Activated naive CD4-positive, alpha-beta T cell treated with anti-CD3 and anti-CD28 coated beads, Interleukin-2, amount 50 U/mL, for 72 hours (primary cell): ENCODE results near the gene PDK1. TPM values are rescaled to one million over a fixed set of nuclear protein-coding genes. Genes with fewer than 3 reads are reported as not detected.
A peak's percentile ranks its signal among the peaks of the same experiment; 100 is the strongest.
"Not testable (repeated sequence)": the region's sequence is repeated elsewhere in the genome, so short reads cannot be mapped to it uniquely, and the experiment has no call there.

Experiments
- ATAC-seq, 2 donors: fragments of 150-1000 bp; cut with Tn5 transposase; 2 replicates each; pipeline ENCODE4 v1.10.0; 2021; ENCODE audit warnings: mild to moderate bottlenecking in 2 of 2, moderate library complexity in 2 of 2
- DNase-seq, 2 donors: peaks; one replicate each; pipeline ENCODE4 v3.0.0; 2021 to 2022; ENCODE audit warnings: low spot score in 2 of 2
- H3K27ac Mint-ChIP-seq, 2 donors: one replicate each; pipeline ENCODE4 v1.8.0; 2022; ENCODE audit warnings: mild to moderate bottlenecking in 2 of 2, mixed read lengths in 2 of 2
- H3K36me3 Mint-ChIP-seq, 2 donors: one replicate each; pipeline ENCODE4 v1.8.0; 2022; ENCODE audit warnings: mixed read lengths in 2 of 2
- H3K9me3 Mint-ChIP-seq, 2 donors: one replicate each; pipeline ENCODE4 v1.8.0; 2022; ENCODE audit warnings: mixed read lengths in 2 of 2
- total RNA-seq, 2 donors: library from RNA; stranded (reverse); gene quantifications; one replicate each; pipeline ENCODE4 v1.2.3, GENCODE V29; 2022

The PDK1 gene
- total RNA-seq, 2 donors from 2014 or later = 20.2 to 77.2 TPM

DNA sequence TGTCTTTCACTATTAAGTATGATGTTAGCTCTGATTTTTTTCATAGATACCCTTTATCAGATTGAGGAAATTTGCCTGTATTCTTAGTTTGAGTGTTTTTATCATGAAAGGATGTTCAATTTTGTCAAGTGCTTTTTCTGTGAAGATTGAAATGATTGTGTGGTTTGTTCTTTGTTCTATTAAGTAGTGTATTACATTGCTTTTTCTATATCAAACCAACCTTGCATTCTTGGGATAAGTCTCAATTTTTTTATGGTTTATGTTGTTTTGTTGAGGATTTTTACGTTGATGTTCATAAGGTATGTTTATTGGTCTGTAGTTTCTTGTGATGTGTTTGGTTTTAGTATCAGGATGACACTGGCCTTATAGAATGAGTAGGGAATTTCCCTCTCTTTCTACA lies 19.1 kb downstream of the PDK1 start:
- Mint-ChIP-seq H3K9me3 (peaks cover 22 to 46% of the 10 kb centered on the region in 2 donors), H3K36me3 (peaks cover 44 to 92% of the 10 kb centered on the region in 2 donors), H3K27ac (peak overlapping the region in 1 of 2 donors; percentile 29)
- no peak for ATAC-seq
- no peak for DNase-seq

DNA sequence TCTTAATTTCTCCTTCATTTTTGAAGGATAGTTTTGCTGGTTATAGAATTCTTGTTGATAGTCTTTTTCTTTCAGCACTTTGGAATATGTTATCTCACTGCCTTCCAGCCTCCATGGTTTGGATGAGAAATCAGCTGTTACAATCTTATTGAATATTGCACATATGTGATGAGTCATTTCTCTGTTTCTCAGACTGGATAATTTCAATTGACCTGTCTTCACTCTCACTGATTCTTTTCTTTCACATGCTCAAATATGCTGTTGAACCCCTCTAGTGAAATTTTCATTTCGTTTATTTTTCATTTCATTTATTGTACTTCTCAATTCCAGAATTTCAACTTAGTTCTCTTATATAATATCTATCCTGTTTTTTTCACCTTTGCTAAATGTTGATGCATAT lies 22.2 kb downstream of the PDK1 start:
- DNase-seq (no peak), ATAC-seq (no peak)
- H3K9me3 Mint-ChIP-seq = peaks cover 22 to 44% of the 10 kb centered on the region in 2 donors
- H3K27ac Mint-ChIP-seq = peak overlapping the region in 1 of 2 donors; percentile 45
- peaks cover 55 to 92% of the 10 kb centered on the region in 2 donors for H3K36me3 Mint-ChIP-seq

DNA sequence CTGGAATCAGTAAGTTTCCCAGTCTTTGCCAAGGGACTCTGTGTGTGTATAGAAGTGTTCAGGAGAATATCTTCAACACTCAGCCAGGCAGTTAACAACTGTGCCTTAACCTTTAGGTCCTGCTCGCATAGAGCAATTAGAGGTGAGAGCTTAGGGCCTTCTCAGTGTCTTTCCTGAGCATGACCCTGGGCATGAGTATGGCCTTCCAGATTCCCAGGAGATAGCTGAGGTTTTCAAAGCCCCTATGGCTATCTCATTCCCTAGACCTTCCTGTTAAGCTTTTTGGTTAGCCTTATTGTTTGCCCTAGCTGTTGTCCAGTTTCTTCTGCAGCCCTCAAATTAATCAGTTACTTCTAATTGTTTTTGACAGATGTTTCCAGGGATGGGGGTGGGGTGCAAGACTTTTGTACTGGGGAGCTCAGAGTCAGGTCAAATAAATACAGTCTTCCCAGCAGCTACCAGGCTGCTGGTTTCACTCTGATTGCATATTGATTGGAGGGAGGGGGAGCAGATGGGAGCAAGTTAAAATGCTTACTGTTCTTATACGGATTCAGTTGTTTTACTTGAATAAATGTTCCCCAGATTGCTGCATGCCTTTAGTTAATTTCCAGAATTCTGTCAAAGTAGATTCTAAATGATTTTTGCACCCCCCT lies 23.1 kb downstream of the PDK1 start:
- Mint-ChIP-seq H3K27ac (no peak overlapping the region), H3K36me3 (peaks cover 51 to 84% of the 10 kb centered on the region in 2 donors), H3K9me3 (peaks cover 20 to 42% of the 10 kb centered on the region in 2 donors)
- DNase-seq = no peak
- ATAC-seq = no peak

DNA sequence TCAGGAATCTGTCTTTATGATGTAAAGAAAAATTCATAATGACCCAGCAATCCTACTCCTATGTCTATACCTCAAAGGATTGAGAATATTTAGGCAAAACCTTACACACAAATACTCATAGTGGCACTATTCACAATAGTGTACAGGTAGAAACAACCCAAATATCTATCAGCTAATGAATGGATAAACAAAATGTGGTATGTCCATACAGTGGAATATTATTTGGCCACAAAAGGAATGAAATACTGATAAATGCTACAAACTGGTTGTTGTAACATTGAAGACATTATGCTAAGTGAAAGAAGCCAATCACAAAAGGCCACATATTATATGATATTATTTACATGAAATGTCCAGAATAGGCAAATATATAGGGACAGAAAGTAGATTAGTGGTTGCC lies 24.7 kb downstream of the PDK1 start:
- H3K27ac Mint-ChIP-seq = no peak overlapping the region
- peaks cover 39 to 68% of the 10 kb centered on the region in 2 donors for H3K36me3 Mint-ChIP-seq
- no peak for ATAC-seq

DNA sequence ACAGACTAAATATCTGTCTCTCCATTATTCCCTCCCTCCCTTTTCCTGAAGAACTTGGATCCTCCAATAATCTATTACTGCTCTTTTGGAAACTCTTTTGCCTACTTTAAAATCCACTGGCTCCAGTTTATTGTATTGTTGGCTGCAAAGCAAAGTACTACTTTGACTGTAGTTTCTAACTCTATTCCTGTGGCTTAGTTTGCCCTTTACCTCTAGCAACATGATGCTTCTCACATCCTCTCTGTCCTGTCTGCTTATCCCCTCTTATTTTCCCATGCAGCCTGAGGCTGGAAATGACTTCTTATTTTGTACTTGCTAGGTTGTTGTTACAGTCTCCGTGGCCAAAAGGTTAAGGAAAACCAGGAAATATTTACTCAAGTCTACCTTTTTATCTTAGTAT lies 26.8 kb downstream of the PDK1 start:
- Mint-ChIP-seq H3K36me3 (peaks cover 47 to 67% of the 10 kb centered on the region in 2 donors), H3K9me3 (peaks cover 5 to 17% of the 10 kb centered on the region in 2 donors), H3K27ac (no peak overlapping the region)
- ATAC-seq (no peak), DNase-seq (no peak)

More for the DNA sequence above, 24.7 kb downstream of the PDK1 start:
- DNase-seq = no peak
- H3K9me3 Mint-ChIP-seq = peaks cover 12 to 31% of the 10 kb centered on the region in 2 donors

DNA sequence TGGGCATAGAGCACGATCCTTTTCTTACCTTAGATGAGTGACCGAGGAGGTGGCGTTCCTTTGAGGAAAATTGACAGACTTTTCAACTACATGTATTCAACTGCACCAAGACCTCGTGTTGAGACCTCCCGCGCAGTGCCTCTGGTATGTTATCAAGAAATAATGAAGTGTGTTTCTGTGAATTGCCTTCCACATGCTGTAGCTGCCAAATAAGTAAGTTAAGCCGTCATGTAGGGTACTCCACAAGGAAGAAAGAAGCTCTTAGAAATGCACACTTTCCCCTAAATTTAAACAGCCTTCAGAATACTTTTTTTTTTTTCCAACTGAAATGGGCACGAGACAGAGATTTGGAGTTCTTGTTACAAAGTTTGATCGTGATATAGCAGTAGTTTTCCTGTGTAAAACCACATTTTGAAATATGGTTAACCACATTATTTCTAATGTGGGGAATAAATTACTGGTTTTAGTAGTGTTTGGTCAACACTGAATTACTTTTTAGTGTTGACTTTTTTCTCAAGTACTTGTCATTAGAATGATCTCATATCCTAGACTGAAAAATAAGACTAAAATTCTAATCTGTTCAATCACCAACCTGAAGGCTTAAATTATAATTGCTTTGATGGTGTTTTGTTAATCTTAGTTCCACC lies 30.5 kb downstream of the PDK1 start:
- Mint-ChIP-seq H3K27ac (peak overlapping the region in 1 of 2 donors; percentile 88), H3K36me3 (peaks cover 53 to 68% of the 10 kb centered on the region in 2 donors), H3K9me3 (no peaks in the 10 kb centered on the region)
- no peak for DNase-seq
- ATAC-seq = peak; percentile 44 to 67

DNA sequence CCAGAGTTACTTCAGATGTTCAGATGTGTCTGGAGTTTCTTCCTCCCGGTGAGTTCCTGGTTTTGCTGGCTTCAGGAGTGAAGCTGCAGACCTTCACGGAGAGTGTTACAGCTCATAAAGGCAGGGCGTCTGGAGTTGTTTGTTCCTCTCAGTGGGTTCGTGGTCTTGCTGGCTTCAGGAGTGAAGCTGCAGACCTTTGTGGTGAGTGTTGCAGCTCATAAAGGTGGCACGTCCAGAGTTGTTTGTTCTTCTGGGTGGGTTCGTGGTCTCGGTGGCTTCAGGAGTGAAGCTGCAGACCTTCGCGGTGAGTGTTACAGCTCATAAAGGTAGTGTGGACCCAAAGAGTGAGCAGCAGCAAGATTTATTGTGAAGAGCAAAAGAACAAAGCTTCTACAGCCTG lies 31.3 kb downstream of the PDK1 start:
- Mint-ChIP-seq H3K36me3 (peaks cover 49 to 60% of the 10 kb centered on the region in 2 donors), H3K27ac (peak overlapping the region in 1 of 2 donors; percentile 36)
- H3K9me3 Mint-ChIP-seq, DNase-seq: not testable (repeated sequence)
- ATAC-seq = peak; percentile 18 to 44

DNA sequence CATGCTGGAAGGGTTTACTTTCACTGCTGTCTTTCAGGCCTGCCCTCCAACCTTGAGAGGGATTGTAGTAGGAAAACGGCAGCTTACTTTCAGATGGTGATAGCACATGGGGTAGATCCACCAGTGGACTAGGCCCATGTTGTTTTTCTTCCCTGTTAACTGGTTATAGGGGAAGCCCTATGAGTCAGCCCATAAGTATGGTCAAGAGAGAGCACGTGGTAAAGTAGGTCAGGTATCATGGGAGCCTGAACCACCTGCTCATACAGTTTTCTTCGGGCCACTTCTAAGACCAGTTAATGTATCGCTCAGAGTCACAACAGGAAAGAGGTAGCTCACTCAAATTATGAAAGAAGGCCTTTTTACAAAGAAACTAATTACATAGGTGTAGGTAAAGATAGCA lies 33.0 kb downstream of the PDK1 start:
- H3K27ac Mint-ChIP-seq = peak overlapping the region in 1 of 2 donors; percentile 38
- H3K9me3 Mint-ChIP-seq = no peaks in the 10 kb centered on the region
- DNase-seq = no peak
- ATAC-seq = peak in 1 of 2 donors; percentile 83
- H3K36me3 Mint-ChIP-seq = peaks cover 41 to 61% of the 10 kb centered on the region in 2 donors

DNA sequence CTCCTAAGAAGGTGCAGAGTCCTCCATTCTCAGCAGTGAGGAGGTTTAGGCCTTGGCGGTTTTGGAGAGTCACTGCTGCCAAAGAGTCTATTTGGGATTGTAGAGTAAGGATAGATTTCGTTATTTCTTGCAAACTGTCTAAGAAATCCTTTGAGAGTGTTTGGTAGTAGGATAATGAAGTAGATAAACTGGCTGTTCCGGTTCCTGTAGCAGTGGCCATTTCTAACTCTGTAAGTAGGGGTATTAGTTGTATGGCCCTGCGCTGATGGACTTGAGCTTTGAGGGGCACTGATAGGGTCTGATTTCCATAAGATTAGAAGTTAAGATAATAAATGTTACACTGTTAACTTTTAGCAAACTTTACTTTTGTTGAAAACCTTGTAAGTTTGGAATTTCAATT lies 35.5 kb downstream of the PDK1 start:
- not testable (repeated sequence) for H3K9me3 Mint-ChIP-seq, DNase-seq, H3K27ac Mint-ChIP-seq, ATAC-seq
- peaks cover 37 to 61% of the 10 kb centered on the region in 2 donors for H3K36me3 Mint-ChIP-seq

DNA sequence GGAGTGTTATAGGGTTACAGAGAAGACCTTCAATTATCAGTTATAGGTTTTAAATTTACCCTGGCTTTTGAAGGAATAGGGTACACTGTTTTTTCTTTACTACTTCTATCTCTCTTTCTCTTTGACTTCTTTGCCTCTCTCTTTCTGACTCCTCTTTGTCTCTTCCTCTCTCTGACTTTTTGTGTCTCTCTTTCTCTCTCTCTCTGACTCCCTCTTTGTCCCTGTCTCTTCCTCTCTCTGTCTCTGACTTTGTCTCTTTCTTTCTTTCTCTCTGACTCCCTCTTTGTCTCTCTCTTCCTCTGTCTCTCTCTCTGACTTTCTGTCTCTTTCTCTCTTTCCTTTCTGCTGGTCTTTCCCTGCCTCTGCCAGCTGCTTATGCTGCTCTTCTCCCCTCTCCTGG lies 36.3 kb downstream of the PDK1 start:
- not testable (repeated sequence) for ATAC-seq, DNase-seq, H3K9me3 Mint-ChIP-seq, H3K27ac Mint-ChIP-seq
- H3K36me3 Mint-ChIP-seq = peaks cover 29 to 57% of the 10 kb centered on the region in 2 donors

DNA sequence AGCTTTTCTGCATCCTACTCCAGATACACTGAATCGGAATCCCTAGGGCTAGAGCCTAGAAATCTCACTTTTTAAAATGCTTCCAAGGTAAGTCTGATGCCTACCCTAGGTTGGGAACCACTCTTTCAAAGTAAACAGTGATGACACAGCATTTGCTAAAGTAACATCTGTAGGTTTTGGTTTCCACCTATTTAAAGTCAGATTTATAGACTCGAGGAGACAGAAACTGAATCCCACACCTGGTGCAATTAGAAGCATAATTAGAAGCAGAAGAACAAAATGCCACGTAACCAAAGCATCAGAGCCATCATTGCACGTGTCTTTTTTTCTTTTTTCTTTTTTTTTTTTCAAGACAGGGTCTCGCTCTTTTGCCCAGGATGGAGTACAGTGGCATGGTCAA lies 40.9 kb downstream of the PDK1 start:
- Mint-ChIP-seq H3K9me3 (no peaks in the 10 kb centered on the region), H3K27ac (peak overlapping the region in 1 of 2 donors; percentile 66)

DNA sequence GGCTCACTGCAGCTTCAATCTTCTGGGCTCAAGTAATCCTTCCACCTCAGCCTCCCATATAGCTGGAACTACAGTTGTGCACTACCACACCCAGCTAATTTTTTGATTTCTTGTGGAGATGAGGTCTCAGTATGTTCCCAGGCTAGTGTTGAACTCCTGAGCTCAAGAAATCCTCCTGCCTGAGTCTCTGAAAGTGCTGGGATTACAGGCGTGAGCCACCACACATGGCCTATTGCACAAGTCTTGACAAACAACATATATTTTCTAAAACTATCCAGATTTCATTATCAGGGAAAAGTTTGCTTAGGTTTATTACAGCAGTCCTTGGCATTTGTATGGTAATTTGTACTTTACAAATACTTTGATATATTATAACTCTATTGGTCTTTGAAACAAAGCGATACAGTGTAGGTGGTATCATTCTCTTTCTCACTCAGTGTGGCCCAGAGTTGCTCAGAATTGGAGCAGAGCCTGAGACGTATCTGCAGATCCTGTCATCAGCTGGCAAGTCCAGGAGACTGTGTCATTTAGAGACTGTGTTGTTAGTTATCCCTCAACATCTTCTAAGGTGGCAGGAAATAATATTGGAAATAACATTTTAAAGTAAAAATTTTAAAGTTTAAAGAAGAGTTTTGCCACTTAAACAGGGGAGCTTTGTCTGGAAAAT lies 41.4 kb downstream of the PDK1 start:
- Mint-ChIP-seq H3K27ac (no peak overlapping the region), H3K9me3 (no peaks in the 10 kb centered on the region), H3K36me3 (peaks cover 0 to 37% of the 10 kb centered on the region in 2 donors)
- DNase-seq = no peak
- peak in 1 of 2 donors; percentile 86 for ATAC-seq

More for the DNA sequence above, 40.9 kb downstream of the PDK1 start:
- ATAC-seq = no peak
- peaks cover 0 to 32% of the 10 kb centered on the region in 2 donors for H3K36me3 Mint-ChIP-seq
- no peak for DNase-seq

DNA sequence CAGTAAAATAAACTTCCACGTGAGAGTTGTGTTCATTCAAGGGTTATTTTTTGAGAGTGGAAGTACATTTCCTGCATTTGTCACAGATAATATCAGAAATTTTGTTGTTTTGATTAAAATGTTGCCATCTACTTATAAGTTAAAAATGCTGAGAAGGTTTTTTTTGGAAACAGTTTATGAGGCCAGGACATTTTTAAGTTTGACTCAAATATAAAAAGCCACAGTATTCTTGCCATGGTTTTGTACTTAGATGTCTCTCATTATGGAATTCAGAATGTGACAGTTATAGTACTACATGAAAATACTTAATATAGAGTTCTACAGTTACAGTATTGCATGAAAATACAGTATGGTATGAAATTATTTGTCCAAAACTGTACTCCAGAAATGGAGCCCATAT lies 44.1 kb downstream of the PDK1 start:
- no peaks in the 10 kb centered on the region for H3K9me3 Mint-ChIP-seq
- peaks cover 14 to 47% of the 10 kb centered on the region in 2 donors for H3K36me3 Mint-ChIP-seq
- DNase-seq = no peak
- ATAC-seq = no peak
- H3K27ac Mint-ChIP-seq = no peak overlapping the region

DNA sequence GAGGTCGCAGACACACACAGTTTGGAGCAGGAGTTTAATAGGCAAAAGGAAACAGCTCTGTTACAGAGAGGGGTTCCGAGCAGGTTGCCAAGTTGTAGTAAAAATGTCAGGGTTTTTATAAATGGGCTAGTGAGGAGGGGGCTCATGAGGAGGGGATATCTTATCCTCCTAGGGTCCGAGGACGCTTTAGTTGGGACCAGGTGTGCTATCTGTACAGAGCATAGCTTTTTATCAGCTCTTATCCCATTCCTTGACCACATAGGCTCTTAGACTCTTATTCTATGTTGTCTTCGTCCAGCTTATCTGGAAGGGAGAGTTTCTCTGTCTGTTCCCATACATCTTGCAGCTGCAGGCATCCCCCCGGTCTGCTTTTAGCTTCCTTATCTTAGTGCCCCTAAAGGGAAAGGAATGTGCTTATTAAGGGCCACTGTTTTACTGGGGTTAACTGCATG lies 44.7 kb downstream of the PDK1 start:
- ATAC-seq (no peak), DNase-seq (no peak)
- Mint-ChIP-seq H3K36me3 (peaks cover 14 to 50% of the 10 kb centered on the region in 2 donors), H3K27ac (no peak overlapping the region), H3K9me3 (no peaks in the 10 kb centered on the region)

DNA sequence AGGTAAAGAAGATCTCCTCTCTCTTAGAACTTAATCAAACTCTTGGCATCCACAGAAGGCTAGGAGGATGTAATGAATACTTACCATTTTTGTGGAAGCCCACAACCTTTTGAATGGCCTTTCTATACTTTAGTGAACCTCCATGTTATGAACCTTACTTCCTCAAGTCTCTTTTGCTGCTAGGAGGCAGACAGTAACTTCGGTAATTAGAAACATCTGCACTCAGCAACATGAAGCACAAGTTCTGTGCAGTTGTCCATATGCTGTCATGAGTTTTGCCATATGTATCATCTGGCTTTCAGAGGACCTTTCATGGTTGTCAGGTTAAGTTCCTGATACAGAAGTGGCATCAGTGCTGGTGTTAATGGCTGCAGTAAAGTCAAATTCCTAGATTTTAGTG lies 50.4 kb downstream of the PDK1 start:
- no peak for ATAC-seq
- Mint-ChIP-seq H3K9me3 (no peaks in the 10 kb centered on the region), H3K36me3 (peaks cover 20 to 41% of the 10 kb centered on the region in 2 donors), H3K27ac (no peak overlapping the region)
- DNase-seq = no peak

DNA sequence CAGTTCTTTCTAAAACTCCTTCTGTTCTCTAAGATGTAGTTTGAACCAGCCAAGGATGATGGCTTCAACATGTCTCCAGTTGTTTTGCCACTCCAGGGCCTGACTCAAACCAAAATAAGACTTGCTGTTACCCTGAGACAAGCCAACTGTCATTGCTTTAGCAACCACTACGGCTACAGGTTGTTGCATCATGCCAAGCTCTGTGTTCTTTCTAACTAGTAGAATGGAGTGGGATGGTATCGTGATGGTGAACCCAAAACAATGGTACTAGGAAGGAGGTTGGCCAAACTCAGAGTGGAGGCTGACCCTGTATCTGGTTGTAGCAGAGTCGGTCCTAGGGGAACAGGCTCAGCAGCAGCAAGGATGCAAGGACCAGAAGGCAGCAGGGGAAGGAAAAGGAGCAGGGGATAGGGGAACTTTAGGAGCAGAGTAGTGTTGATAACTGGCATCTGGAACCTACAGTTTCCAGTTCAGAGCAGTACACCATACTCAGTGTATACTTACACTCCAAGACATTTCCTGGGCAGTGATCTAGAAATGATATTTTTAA lies 51.6 kb downstream of the PDK1 start:
- DNase-seq (no peak), ATAC-seq (peak in 1 of 2 donors; percentile 26)
- no peaks in the 10 kb centered on the region for H3K9me3 Mint-ChIP-seq
- peak overlapping the region; percentile 24 to 44 for H3K27ac Mint-ChIP-seq
- H3K36me3 Mint-ChIP-seq = peaks cover 20 to 39% of the 10 kb centered on the region in 2 donors

DNA sequence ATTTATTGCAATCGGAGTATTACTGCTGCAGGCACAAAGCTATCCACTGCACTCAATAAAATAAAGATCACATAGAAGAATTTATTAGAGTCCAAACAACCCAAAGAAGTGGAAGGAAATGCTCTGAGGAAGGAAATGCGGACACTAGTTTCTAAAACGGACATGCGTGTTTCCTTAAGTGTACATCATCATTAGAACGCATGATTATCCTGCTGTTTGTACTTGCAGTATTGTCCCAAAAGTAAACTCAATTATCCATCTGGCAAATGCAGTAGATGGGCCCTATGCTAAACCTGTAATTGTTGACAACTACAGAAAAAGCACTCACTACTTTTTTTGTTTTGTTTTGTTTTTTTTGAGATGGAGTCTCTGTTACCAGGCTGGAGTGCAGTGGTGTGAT lies 53.6 kb downstream of the PDK1 start:
- Mint-ChIP-seq H3K36me3 (peaks cover 10 to 24% of the 10 kb centered on the region in 2 donors), H3K9me3 (no peaks in the 10 kb centered on the region), H3K27ac (no peak overlapping the region)
- DNase-seq (no peak), ATAC-seq (no peak)
